Spinal cord (tissue), 10 donors: Measurements from ENCODE around the gene HOXA10. TPM values are rescaled to one million over a fixed set of nuclear protein-coding genes. Genes with fewer than 3 reads are reported as not detected.

Experiments used
- DNase-seq, 6 donors: peaks; one replicate each; pipeline versions ENCODE4 v3.0.0 to v3.0.0-alpha.2; 2013 to 2015; ENCODE audit warnings: low spot score in 6 of 6, low read depth in 4 of 6
- H3K27ac ChIP-seq: one replicate; pipeline ENCODE4 v1.5.1; 2013; ENCODE audit warnings: low read depth, low read length, control low read depth
- H3K27me3 ChIP-seq: one replicate; pipeline ENCODE4 v1.6.1; 2013; ENCODE audit warnings: low read length; ENCODE audit not compliant: control insufficient read depth, insufficient read depth
- H3K36me3 ChIP-seq: one replicate; pipeline ENCODE4 v1.6.1; 2013; ENCODE audit warnings: low read length; ENCODE audit not compliant: control insufficient read depth, insufficient read depth
- H3K4me1 ChIP-seq: one replicate; pipeline ENCODE4 v1.6.1; 2013; ENCODE audit warnings: low read length; ENCODE audit not compliant: control insufficient read depth, insufficient read depth
- H3K4me3 ChIP-seq: one replicate; pipeline ENCODE4 v1.5.1; 2013; ENCODE audit warnings: low read depth, low read length, control low read depth
- H3K9me3 ChIP-seq: one replicate; pipeline ENCODE4 v1.6.1; 2013; ENCODE audit warnings: low read length; ENCODE audit not compliant: control insufficient read depth, insufficient read depth
- WGBS: methylation state at CpG from one replicate; pipeline ENCODE4 v1.1.5; 2013; ENCODE audit warnings: missing lambda C conversion rate; ENCODE audit not compliant: insufficient coverage; 5-methylcytosine and 5-hydroxymethylcytosine counted together
- polyA plus RNA-seq, 2 donors: library from polyadenylated mRNA; unstranded; fragments of 120-200 nt; gene quantifications; one replicate each; pipeline ENCODE4 v1.2.1, GENCODE V29; 2013; ENCODE audit not compliant: insufficient read length in 2 of 2
- total RNA-seq, 2 donors: library from RNA; depleted of rRNA in 1 of 2; stranded (reverse); fragments of 120-200 nt in 1 of 2; fragments of >200 nt in 1 of 2; gene quantifications; one replicate each; pipeline versions ENCODE4 v1.2.3 to v1.2.4, GENCODE V29; 2013 to 2014
- donor health status: healthy.

Gene HOXA10
- total and polyA plus RNA-seq, 4 donors: 0.22 to 14.0 (median 0.78) TPM

DNA sequence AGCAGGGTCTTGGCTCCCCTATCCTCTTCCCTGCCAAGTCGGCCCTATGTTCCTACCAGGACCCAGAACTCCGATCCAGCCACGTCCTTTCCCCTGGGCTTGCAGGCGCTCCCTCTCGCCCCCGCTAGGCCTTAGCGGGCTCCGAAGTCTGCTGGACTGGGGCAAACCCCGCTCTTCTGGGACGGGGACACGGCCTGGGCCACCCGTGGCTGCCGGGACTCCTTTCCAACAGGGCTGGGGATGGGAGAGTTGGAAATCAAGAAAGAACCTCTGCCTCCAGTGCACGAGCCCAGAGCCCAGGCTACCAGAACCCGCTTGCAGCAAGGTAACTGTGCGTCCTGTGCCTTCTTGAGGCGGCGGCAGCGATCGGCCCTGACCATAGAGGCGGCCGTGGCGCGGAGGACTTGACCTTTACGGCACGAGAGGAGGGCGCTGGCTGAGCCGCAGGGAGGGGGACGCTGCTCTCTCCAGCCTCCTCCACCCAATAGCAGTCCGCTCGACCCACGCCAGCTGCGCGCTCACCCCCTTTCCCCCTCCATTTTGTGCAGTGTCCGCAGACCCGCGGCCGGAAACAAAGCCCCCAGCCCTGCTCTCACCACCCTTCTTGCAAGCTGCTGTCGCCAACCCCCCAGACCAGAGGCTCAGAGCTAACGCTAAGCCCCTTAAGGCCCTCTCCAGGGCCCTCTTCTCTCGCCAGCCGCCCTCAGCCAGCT is 17.9 kb upstream of the HOXA10 start:
- Histone ChIP-seq H3K27ac (no peak overlapping the region), H3K9me3 (no peaks in the 10 kb centered on the region), H3K4me1 (peaks cover 41% of the 10 kb centered on the region), H3K27me3 (peaks cover 99% of the 10 kb centered on the region), H3K4me3 (no peak overlapping the region), H3K36me3 (no peaks in the 10 kb centered on the region)
- 17% methylated on average over 42 of the region's 42 CpGs for WGBS
- DNase-seq: no peak

DNA sequence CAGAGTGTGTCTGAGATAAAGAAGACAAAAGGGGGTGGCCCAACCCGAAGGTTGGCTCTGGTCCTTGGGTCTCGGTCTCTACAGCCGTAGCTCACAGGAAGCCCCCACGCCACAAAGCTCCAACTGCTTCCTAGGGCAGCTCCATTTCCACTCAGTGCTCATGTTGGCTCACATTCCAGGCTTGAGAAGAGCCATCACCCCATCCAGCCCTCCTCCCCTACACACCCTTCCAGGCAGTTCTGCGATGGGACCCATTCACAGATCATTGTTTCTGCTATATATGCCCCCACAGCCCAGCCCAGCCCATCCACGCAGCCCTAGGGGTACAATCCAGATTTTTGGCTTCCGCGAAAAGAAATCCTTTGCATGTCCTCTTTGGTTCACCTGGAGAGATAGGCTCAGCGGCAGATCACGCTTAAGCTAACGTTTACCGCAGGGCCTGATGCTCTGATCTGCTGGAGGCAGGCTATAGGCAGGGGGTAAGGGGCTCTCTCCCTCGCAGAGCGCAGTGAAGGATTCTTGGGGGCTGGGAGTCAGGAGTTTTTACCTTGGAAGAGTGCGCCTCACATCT is 17.1 kb upstream of the HOXA10 start:
- DNase-seq: no peak
- H3K4me3 ChIP-seq: no peak overlapping the region
- peaks cover 41% of the 10 kb centered on the region for H3K4me1 ChIP-seq
- WGBS: 41% methylated on average over 15 of the region's 15 CpGs
- no peak overlapping the region for H3K27ac ChIP-seq
- H3K27me3 ChIP-seq: peaks cover 100% of the 10 kb centered on the region
- no peaks in the 10 kb centered on the region for H3K9me3 ChIP-seq
- H3K36me3 ChIP-seq: no peaks in the 10 kb centered on the region

DNA sequence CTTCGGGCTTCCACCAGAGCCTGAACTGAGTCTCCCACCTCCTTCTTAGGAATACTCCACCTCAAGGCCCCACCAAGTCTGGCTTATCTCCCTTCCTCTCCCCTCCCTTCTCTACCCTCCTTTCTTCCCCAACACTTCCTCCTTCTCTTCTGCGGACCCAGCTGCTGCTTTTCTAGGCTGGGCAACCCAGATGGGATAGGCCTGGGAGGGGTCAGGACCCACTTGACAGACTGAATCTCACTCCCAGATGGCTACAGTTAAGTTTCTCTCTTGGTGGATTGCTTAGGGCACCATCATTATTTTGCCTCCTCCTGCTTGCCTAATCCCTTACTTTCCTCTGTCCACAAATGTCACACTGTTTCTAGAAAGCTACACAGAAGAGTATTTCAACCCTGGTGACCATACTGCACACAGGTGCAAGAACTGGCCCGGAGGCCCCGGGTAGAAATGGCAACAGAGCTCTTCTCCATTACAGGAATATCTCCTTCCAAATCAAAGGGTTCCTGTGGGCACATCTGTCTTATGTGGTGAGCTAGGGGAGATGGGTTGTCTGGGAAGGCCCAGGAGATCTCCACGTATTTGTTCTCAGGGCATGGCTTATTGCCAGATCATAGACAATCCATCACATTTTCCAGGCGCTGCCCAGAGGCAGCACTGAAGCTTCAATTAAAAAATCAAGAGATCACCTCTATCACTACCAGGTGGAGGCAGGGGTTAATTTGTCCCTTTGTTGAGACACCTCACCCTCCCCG is 16.1 kb upstream of the HOXA10 start:
- 26% methylated on average over 2 of the region's 7 CpGs for WGBS

DNA sequence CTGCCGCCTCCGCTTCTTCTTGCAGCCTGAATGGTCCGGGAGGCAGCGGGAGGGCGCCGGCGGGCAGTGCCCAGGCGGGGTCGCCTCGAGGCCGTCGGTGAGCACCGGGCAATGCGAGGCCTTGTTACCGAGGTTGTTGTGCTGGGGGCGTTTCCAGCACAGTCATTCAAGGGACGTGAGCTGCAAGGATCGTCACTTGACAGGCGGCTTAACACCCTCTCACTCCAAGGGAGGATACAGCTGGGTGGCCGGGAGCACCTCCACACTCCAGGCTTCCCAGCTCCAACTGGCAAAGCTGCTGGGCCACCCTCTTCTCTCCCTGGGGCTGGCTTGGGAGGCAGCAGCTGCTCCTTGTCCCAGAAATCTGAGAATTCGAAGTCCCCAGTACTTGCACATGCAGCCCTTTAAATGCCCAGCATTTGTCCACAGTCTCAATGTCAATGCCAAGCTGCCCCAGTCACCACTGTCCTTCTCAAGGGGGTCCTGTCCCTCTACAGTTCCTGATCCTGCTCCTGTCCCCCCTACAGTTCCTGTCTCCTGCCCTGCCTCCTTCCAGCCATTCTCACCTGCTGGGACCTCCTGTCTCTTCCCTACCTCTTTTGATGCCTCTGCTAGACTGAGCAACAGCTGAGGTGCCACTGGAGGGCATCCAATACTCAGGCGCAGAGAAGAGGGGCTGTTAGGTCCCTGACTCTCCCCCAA is 15.3 kb upstream of the HOXA10 start:
- H3K36me3 ChIP-seq: no peaks in the 10 kb centered on the region
- H3K27me3 ChIP-seq: peaks cover 100% of the 10 kb centered on the region
- peak overlapping the region; percentile 57 for H3K27ac ChIP-seq
- no peak for DNase-seq
- WGBS: 13% methylated on average over 22 of the region's 22 CpGs
- no peaks in the 10 kb centered on the region for H3K9me3 ChIP-seq
- no peak overlapping the region for H3K4me3 ChIP-seq
- peaks cover 58% of the 10 kb centered on the region for H3K4me1 ChIP-seq

More for the DNA sequence above, 16.1 kb upstream of the HOXA10 start:
- H3K27me3 ChIP-seq: peaks cover 100% of the 10 kb centered on the region
- no peak overlapping the region for H3K27ac ChIP-seq
- no peak overlapping the region for H3K4me3 ChIP-seq
- H3K9me3 ChIP-seq: no peaks in the 10 kb centered on the region
- H3K4me1 ChIP-seq: peaks cover 51% of the 10 kb centered on the region
- no peak for DNase-seq
- no peaks in the 10 kb centered on the region for H3K36me3 ChIP-seq

DNA sequence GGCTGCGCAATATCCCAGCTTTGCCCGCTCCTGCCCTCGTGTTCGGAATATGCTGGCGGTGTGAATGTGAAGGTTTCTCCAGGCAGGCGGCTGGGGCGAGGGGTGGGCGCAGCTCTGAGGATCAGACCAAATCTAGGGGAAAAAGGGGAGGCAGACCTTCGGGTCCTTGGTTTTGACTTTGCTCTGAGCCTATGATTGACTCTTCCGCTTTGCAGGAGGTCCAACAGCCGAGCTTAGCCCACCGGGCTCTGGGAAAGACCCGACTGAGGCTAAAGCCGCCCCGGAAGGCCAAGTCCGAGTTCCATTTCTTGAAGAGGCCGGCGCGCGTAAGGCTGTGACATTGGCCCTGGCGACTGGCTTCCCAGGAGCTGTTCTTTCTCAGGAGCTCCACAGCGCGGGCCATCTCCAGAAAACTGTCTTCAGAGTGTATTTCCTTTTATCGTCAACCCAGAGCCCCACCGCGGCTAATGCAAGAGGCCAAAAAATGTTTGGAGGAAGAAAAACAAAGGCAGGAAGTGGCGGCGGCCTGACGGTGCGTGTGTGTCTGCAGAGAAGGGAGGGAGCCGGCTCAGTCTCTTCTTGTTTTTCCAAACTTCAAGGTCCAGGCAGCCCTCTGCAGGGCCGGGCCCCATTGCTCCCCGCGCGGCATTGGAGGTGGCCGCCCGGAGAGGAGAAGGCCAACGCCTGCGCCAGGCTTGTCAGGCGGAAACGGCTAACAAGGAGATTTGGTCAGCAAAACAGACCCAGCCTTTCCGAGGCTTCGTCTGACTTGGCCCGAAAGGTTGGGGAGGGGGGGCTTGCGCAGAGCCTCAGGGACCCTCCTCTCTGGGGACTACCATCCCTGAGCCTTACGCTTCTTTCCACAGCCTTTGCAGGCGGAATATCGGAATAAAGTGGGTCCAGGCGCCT is 14.5 kb upstream of the HOXA10 start:
- DNase-seq: peak in 1 of 6 donors; percentile 29
- Histone ChIP-seq H3K4me1 (peaks cover 65% of the 10 kb centered on the region), H3K27me3 (peaks cover 100% of the 10 kb centered on the region), H3K9me3 (no peaks in the 10 kb centered on the region), H3K27ac (peak overlapping the region; percentile 57), H3K4me3 (peak overlapping the region; percentile 24), H3K36me3 (no peaks in the 10 kb centered on the region)
- 8% methylated on average over 44 of the region's 49 CpGs for WGBS

DNA sequence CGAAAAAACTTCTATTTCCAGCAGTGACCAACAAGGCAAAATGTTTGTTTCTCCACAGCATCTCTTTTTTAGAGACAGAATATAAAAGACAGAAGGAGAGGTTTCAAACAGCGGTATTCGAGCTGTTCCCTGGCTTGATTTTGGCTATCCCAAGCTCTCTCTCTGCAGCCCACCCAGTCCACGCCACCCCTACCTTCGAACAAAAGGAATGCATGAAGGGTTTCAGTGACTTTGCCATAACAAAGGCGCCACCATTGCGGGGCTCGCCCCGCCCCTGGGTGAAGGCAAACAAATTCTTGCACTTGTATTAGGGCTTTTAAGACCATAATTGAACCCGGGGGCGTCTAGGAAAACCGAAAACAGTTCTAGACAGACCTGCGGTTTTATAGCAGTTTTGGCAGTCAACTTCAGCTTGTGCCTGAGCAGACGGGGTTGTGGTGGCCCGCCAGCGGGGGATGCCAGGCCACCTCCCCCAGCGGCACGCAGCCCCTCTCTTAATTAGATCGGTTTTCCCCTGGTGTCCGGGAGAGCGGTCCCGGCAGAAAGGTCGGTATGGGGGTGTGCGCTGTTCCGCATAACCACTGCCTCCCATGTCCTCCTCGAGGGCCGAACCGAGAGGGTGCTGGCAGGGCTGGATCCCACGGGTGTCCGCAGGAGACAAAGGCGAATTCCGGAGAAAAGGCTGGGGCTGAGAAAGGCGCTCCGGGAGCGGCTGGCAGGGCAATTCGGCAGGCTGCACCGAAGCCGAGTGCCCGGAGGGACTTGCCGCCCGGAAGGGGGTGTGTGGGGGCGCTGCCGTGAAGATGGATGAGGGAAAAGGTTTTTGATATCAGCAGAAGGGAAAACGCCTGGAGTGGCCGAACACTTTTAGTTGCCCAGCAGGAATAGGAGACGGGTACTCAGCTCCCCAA is 13.6 kb upstream of the HOXA10 start:
- no peak for DNase-seq
- no peaks in the 10 kb centered on the region for H3K9me3 ChIP-seq
- H3K36me3 ChIP-seq: no peaks in the 10 kb centered on the region
- H3K4me1 ChIP-seq: peaks cover 67% of the 10 kb centered on the region
- peaks cover 100% of the 10 kb centered on the region for H3K27me3 ChIP-seq
- 2% methylated on average over 45 of the region's 46 CpGs for WGBS
- H3K4me3 ChIP-seq: peak overlapping the region; percentile 24
- H3K27ac ChIP-seq: peak overlapping the region; percentile 57

DNA sequence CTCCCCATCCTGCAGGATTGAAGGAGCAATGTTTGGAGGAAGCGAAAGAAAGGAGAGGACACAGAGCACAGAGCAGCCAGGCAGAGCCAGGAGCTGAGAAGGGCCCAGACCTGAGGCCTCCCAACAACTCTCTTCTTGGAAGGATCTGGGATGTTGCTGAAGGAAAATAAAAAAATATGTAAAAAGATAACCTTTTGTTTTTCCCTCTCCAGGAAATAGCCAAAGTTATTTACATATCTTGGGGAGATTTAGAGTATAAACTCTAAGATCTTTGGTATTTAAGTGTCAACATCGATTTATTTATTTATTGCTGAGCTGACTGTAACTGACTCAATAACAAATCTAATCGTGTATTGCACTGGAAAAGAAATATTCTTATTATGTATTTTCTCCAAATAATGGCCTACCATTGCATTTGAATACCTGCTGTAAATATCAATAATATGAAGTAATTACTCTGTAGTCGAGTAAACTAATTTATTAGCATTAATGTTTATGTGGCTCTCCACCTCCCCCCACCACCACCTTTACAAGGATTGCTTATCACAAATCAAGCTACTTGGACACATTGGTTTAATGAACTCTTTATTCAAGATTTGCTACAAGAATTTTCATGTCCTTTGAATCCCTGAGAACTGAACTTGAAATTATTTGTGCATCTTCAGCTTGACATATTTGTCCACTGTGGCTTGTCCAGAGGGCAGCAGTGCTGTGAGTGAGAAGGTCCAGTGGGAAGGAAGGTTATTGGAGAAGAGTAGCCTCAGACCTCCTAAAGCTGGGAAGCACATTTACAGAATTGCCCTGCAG is 12.8 kb upstream of the HOXA10 start:
- peaks cover 100% of the 10 kb centered on the region for H3K27me3 ChIP-seq
- DNase-seq: peak in 1 of 6 donors; percentile 34
- peaks cover 64% of the 10 kb centered on the region for H3K4me1 ChIP-seq
- no peaks in the 10 kb centered on the region for H3K36me3 ChIP-seq
- H3K4me3 ChIP-seq: peak overlapping the region; percentile 53
- peak overlapping the region; percentile 83 for H3K27ac ChIP-seq
- 33% methylated on average over 1 of the region's 4 CpGs for WGBS
- no peaks in the 10 kb centered on the region for H3K9me3 ChIP-seq
